K562 treated with DMSO at 1 percent for 48 hours (cell line): ENCODE results near the gene HDAC11. TPM values are rescaled to one million over a fixed set of nuclear protein-coding genes. Genes with fewer than 3 reads are reported as not detected.

ENCODE experiments used
- total RNA-seq: library from RNA; unstranded; fragments of 300-600 nt; gene quantifications from 2 replicates; pipeline ENCODE4 v1.2.3, GENCODE V29; 2022; ENCODE audit warnings: low replicate concordance; ENCODE audit errors: extremely low read depth

Gene HDAC11, protein sequence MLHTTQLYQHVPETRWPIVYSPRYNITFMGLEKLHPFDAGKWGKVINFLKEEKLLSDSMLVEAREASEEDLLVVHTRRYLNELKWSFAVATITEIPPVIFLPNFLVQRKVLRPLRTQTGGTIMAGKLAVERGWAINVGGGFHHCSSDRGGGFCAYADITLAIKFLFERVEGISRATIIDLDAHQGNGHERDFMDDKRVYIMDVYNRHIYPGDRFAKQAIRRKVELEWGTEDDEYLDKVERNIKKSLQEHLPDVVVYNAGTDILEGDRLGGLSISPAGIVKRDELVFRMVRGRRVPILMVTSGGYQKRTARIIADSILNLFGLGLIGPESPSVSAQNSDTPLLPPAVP
- not detected in 2 replicates for total RNA-seq

DNA sequence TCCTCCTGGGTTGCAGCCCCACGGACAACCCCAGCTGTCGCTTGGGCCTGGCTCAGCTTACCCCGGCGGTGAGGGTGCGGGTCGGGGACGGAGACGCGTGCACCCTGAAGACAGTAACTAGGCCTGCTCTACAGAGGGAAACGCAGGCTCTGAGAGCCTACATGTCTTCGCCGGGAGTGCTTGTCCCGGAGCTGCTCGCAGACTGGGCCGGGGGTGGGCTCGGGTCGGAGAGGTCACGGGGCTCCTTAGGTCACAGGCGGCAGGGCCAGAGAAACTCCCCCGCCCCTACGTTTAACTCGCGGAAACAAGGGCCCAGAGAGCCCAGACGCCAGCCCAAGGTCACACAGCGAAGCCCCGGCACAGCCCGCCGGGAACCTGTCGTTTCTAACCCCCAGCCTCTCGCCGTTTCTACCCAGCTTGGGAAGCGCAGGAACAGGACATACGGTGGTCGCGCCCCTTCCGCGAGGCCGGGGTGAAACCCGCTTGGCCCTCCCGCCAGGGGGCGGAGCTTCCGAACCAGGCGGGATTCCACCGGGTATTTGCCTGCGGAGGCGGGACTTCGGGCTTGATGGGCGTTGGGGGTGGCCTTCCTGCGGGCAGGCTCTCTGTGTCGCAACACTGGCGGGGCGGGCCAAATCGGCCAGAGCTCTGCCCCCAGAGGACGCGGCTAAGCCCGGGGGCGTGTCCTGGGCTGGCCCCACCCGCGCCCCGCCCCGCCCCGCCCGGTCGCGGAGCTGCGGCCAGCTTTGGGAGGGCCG is at the start of gene HDAC11:
TSS of gene HDAC11 (plus strand) at position 725 of the 758 bp plus-strand sequence. CDS start 42 bp downstream, outside the sequence.

DNA sequence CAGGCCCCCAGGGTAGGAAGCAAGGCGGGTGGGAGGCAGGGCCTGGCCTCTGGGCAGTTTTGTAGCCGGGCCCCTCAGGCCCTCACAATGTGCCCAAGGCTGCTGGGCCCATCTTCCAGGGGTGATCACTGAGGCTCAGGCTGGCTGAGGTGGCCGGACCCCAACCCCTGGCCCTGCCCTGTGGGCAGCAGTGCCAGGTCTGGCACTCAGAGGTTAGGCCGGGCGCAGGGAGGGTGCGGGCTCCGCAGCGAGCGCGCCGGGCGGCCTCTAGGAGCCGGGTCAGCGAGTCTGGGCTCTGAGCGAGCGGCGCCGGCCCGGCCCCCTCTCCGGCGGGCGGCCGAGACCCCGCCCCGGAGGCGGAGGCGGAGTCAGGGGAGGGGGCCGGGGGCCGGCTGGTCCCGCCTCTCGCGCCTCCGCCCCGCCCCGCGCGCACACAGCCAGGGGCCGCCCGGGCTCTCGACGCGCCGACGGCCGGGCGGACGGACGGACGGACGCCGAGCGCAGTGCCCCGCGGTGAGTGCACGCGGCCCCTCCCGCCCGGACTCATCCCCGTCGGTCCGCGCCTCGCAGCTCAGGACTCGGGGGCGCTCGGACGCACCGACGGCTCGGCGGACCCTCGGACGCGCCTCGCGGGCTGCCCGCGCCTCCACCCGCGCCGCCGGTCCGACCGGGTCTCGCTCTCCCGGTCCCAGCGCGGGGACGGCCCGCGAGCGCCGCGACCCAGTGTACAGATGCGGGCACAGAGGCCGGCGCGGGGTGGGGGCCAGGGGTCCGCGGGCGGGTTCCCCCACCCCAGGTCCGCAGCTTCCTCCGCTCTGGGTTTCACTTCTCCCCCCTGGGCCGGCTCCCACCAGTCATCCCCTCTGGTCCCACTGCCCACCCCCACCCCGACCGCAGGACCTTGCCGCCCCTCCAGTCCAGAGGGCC is 68.9 kb downstream of the HDAC11 start, which contains the start of gene FBLN2:
TSS of gene FBLN2 (plus strand) at position 430 of the 927 bp plus-strand sequence. CDS start 21,231 bp downstream, outside the sequence.

Other genes with a start within 250 kb of the HDAC11 start
- gene NUP210, start 60.0 kb upstream of the HDAC11 start, total RNA-seq: 80.4 TPM in 1 of 2 replicates, not detected in the other
- not detected in 2 replicates for gene FBLN2, start 68.8 kb downstream of the HDAC11 start, total RNA-seq